IPS-18a (cell line): ENCODE measurements around the gene SERGEF.

Source experiments
- H3K27ac ChIP-seq: one replicate; pipeline ENCODE4 v1.5.1; 2013; ENCODE audit warnings: low read length
- H3K27me3 ChIP-seq: one replicate; pipeline ENCODE4 v1.6.1; 2013; ENCODE audit warnings: mild to moderate bottlenecking, low read length; ENCODE audit not compliant: control insufficient read depth, insufficient read depth
- H3K36me3 ChIP-seq: one replicate; pipeline ENCODE4 v1.6.1; 2013; ENCODE audit warnings: low read depth, low read length; ENCODE audit not compliant: control insufficient read depth
- H3K4me1 ChIP-seq: one replicate; pipeline ENCODE4 v1.6.1; 2013; ENCODE audit warnings: low read depth, low read length; ENCODE audit not compliant: control insufficient read depth
- H3K4me3 ChIP-seq: one replicate; pipeline ENCODE4 v1.5.1; 2013; ENCODE audit warnings: low read length
- H3K9ac ChIP-seq: one replicate; pipeline ENCODE4 v1.6.1; 2013; ENCODE audit warnings: mild to moderate bottlenecking, low read length, moderate library complexity
- H3K9me3 ChIP-seq: one replicate; pipeline ENCODE4 v1.6.1; 2013; ENCODE audit warnings: low read depth, low read length; ENCODE audit not compliant: control insufficient read depth

SERGEF gene

DNA sequence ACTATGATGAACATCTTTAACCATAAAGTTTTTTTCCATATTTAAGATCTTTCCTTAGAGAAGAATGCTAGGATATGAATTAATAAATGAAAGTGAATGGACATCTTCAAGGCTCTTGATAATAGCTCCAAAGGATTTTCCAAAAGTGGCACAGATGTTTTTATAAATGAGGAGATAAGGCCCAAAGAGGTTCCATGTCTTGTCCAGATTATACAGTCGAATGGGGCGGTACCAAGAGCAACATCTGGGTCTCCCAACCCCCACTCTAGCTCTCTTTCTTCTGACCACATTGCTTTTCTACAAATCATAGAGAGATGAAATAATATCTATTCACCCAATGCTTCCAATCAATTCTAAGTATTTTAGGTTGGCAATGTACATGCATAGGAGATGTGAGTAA is 164.1 kb downstream of the SERGEF start:
- Histone ChIP-seq H3K9ac (no peak overlapping the region), H3K27me3 (no peaks in the 10 kb centered on the region), H3K36me3 (no peaks in the 10 kb centered on the region), H3K27ac (no peak overlapping the region), H3K9me3 (no peaks in the 10 kb centered on the region), H3K4me3 (no peak overlapping the region), H3K4me1 (peaks cover 4% of the 10 kb centered on the region)

DNA sequence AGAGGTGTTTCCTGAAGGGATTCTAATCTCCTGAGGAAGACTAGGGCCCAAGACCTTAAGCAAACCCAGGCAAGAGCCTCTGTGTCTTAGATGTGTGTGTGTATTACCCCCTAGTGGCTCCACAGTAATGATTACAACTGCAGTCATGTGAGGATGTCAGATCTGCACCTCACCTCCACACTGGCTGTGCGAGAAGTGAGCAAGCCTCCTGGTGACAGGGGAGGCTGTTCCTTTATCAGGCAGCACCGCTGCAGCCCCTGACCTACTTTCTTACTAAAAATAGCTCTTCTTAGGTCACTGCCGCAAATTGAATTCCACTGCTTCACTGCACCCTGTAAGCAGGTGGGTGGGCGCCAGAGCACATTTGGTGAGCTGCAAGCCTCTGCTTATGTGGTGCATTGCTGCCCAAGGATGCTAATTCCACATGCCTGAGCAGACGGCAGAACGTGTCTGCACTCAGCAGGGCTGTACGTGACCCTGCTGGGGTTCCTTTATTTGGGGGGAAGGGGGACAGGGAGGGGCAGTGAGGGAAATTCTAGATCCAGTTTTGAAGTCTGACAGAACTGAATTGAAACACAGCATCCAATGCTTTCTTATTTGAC is 165.9 kb downstream of the SERGEF start:
- Histone ChIP-seq H3K36me3 (no peaks in the 10 kb centered on the region), H3K9ac (no peak overlapping the region), H3K9me3 (no peaks in the 10 kb centered on the region), H3K4me1 (peaks cover 4% of the 10 kb centered on the region), H3K27ac (no peak overlapping the region), H3K4me3 (no peak overlapping the region), H3K27me3 (no peaks in the 10 kb centered on the region)

DNA sequence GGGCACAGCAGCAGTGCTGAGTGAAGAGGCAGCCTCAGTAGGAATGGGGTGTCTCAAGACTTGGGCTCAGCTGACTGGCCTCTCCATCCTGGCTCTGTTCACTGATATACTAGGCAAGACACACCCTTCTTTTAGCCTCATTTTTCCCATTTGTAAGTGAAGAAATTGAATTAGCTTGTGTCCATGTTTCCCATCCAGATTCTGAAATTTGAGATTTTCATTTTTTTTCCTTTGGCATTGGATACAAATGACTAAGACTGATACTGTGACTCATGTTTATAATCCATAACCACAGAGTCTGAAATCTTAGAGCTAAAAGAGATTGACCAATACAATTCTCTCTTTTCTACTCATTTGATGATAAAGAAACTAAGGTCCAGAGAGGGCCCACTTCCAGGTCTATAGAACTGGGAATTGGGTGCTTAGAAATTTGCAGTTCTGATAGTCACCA is 167.4 kb downstream of the SERGEF start:
- H3K36me3 ChIP-seq: no peaks in the 10 kb centered on the region
- peaks cover 4% of the 10 kb centered on the region for H3K4me1 ChIP-seq
- no peak overlapping the region for H3K9ac ChIP-seq
- H3K9me3 ChIP-seq: no peaks in the 10 kb centered on the region
- no peaks in the 10 kb centered on the region for H3K27me3 ChIP-seq
- no peak overlapping the region for H3K4me3 ChIP-seq
- H3K27ac ChIP-seq: no peak overlapping the region

DNA sequence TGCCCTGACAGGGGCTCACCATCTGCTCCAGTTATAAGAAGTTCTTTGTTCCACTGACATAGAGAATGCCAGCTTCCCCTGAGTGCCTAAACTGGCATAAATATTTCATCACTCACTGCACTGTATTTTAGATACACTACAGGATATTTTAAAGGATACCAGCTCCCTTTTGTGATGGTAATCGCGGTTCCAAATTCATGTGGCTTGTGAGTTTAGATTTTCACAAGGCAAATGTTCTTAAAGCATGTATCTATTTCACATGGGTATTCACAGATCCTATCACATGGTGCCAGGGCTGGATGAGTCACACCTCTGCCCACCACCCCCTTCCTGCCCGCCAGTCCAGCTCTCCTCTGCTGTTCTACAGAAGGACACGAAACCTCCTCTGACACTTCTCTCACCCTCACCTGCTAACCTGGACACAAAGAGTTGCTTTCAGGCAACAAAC is 172.7 kb downstream of the SERGEF start:
- H3K36me3 ChIP-seq: no peaks in the 10 kb centered on the region
- H3K9ac ChIP-seq: no peak overlapping the region
- no peaks in the 10 kb centered on the region for H3K27me3 ChIP-seq
- no peak overlapping the region for H3K4me3 ChIP-seq
- H3K9me3 ChIP-seq: no peaks in the 10 kb centered on the region
- no peak overlapping the region for H3K27ac ChIP-seq
- H3K4me1 ChIP-seq: no peaks in the 10 kb centered on the region

DNA sequence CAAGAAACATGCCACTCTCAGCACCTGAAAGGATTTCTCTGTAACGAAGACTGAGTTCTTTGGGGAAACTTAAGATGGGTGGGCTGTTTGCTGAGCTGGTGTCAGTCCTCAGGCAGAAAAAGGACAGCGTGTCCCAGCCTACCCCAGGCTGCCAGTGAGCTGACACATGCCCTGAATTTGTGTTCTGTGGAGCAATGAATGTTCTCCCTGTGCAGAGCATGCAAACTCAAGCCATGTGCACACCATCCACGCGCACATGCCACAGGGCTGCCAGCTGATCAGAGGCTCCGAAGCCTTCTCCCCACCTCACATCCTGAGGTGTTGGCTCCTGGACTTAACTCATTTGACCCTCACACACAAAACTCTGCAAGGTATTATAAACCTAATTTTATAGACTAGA is 173.4 kb downstream of the SERGEF start:
- H3K9ac ChIP-seq: no peak overlapping the region
- no peak overlapping the region for H3K4me3 ChIP-seq
- H3K27me3 ChIP-seq: no peaks in the 10 kb centered on the region
- H3K27ac ChIP-seq: no peak overlapping the region
- no peaks in the 10 kb centered on the region for H3K4me1 ChIP-seq
- no peaks in the 10 kb centered on the region for H3K36me3 ChIP-seq
- H3K9me3 ChIP-seq: no peaks in the 10 kb centered on the region

DNA sequence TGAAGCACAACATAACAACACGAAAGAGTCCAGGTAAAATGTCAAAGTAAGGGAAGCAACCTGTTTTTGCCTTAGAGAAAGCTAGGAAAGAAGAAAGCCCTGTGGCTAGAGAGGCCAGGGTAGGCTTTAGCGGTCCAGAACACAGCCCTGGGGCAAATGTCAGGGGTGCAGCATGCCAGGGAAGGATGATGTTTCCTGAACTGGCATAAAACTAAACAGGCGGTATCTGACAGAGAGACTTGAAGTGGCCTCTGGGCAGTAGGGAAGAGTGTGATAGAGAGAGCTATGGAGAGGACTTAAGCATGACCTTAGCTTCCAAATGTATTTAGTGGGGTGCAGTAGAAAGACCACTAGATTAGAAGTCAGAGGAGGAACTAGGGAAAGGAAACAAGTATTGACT is 174.7 kb downstream of the SERGEF start:
- no peak overlapping the region for H3K4me3 ChIP-seq
- H3K9ac ChIP-seq: no peak overlapping the region
- no peaks in the 10 kb centered on the region for H3K9me3 ChIP-seq
- no peaks in the 10 kb centered on the region for H3K27me3 ChIP-seq
- H3K36me3 ChIP-seq: no peaks in the 10 kb centered on the region
- H3K27ac ChIP-seq: no peak overlapping the region
- no peaks in the 10 kb centered on the region for H3K4me1 ChIP-seq

DNA sequence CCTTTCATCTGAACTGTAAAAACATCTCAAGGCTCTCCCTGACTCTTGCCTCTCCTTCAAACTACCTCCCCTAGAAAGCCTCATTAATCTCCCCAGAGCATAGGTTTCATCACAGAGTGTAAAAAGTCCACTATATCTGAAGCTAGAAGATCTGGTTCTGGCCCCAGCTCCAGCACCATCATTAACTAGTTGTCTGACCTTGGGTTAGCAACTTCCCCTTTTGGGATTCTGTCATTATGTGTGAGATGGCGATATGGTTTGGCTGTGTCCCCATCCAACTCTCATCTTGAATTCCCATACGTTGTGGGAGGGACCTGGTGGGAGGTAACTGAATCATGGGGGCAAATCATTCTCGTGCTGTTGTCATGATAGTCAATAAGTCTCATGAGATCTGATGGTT is 181.0 kb downstream of the SERGEF start:
- Histone ChIP-seq H3K27me3 (no peaks in the 10 kb centered on the region), H3K4me3 (no peak overlapping the region), H3K9ac (no peak overlapping the region), H3K4me1 (no peaks in the 10 kb centered on the region), H3K27ac (no peak overlapping the region), H3K9me3 (no peaks in the 10 kb centered on the region), H3K36me3 (no peaks in the 10 kb centered on the region)

DNA sequence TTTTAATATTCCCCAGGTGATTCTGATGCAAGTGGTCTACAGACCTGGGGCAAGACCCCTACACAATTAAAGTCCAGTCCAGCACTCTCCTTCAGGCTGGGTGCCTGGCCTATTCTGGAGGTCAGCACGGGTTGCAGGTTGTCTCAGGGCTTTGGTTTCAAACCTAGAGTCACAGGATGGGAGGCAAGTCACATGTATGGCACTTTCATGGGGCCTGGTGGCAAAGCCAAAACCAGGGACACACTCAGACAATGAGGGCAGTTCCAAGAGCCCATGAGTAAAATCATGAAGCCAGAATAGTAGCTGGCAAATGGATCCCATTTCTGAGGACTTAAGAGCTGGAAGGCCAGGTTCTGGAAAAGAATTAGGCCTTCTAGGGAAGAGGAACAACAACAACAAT is 181.6 kb downstream of the SERGEF start:
- Histone ChIP-seq H3K9me3 (no peaks in the 10 kb centered on the region), H3K27ac (no peak overlapping the region), H3K4me3 (no peak overlapping the region), H3K9ac (no peak overlapping the region), H3K4me1 (no peaks in the 10 kb centered on the region), H3K27me3 (no peaks in the 10 kb centered on the region), H3K36me3 (no peaks in the 10 kb centered on the region)

DNA sequence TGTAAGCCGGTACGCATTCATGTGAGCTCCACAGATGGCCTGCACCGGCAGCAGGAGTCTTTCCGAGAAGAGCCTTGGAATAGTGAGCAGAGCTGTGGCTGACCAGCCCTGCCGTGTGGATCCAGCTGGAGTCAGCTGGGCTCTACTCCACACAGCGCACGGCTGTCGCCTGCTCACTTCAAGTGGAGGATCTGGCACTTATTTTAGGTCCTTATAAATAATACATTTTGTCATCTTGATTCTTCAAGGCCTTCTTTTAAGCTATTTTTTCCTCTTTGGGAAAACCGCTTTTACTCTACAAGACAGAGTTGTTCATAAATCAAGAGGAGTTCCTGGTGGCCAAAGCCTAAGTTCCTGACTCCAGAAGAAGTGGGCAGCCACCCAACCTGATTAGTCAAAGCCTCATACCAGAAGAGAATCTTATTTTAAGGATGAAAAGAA is 184.5 kb downstream of the SERGEF start:
- Histone ChIP-seq H3K4me3 (no peak overlapping the region), H3K27me3 (no peaks in the 10 kb centered on the region), H3K9ac (no peak overlapping the region), H3K27ac (no peak overlapping the region), H3K9me3 (no peaks in the 10 kb centered on the region), H3K36me3 (no peaks in the 10 kb centered on the region), H3K4me1 (no peaks in the 10 kb centered on the region)

DNA sequence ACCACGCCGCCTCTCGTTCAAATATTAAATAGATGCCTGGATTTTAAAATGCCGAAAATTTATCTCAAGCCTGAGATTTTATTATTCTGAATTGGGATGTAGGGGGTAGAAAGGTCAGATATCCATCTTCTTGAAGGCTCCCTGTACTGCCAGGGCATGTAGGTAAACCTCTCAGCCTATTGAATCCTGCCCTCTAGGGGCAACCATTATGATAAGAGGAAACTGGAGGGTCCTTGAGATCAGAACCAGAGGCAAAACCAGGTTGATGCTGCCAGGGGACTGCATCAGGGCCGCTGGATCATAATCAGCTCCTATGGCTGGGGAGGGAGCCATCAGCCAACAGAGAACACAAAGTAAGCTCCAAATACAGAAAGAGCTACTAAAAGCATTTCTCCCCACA is 185.8 kb downstream of the SERGEF start:
- H3K27ac ChIP-seq: no peak overlapping the region
- no peaks in the 10 kb centered on the region for H3K36me3 ChIP-seq
- H3K4me1 ChIP-seq: peaks cover 6% of the 10 kb centered on the region

DNA sequence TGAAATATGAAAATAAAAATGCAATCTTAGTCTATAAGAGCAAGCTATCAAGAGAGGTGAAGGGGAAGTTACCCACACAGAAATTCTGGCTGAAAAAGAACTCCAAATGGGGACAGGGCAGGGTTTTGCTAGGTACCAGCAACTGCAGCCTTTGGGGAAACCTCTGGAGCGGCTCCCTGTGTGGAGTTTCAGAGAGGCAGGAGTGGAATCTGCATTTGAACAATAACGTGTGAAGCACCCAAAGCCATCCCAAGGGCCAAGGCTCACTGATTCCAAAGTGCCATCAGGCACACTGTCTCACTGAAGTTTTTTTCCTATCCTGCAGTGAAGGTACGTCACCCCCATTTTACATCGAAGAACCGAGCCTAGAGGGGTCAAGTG is 190.5 kb downstream of the SERGEF start:
- no peaks in the 10 kb centered on the region for H3K9me3 ChIP-seq
- H3K4me3 ChIP-seq: no peak overlapping the region
- no peak overlapping the region for H3K9ac ChIP-seq
- H3K27me3 ChIP-seq: no peaks in the 10 kb centered on the region
- no peaks in the 10 kb centered on the region for H3K36me3 ChIP-seq
- H3K4me1 ChIP-seq: peaks cover 6% of the 10 kb centered on the region
- no peak overlapping the region for H3K27ac ChIP-seq

More for the DNA sequence above, 185.8 kb downstream of the SERGEF start:
- Histone ChIP-seq H3K9ac (no peak overlapping the region), H3K4me3 (no peak overlapping the region), H3K27me3 (no peaks in the 10 kb centered on the region), H3K9me3 (no peaks in the 10 kb centered on the region)

DNA sequence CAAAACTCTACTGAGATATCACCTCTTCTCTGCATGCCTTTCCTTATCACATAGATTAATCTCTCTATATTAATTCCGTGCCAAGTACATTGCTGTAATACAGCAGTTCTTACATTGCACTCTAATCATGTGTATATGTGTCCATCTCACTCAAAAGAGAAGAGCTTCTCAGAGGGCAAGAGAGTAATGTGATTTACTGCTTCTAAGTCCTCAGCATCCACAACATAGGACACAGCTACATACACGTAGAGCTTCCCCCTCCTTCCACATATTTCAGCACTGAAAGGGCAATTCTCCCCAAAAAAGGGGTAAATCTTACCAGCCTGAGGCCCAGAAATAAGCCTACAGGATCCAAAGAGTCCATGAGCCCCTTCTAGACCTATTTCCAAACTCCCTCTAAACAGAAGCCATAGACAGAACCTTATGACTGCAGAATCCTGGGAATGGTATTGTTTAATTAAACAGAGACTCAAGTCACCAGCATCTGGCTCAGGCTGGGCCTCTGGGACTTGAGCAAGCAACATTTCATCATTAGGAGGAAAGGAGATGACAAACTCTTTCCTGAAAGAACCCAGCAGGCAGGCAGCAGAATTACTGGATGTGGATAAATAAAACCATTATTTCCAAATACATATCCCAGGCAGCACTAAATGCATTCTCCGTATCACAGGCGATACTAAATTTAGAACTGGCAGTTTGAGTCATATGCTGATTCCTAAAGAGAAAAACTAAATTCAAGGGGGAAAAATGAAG is 191.0 kb downstream of the SERGEF start:
- Histone ChIP-seq H3K9me3 (no peaks in the 10 kb centered on the region), H3K27me3 (no peaks in the 10 kb centered on the region), H3K9ac (no peak overlapping the region), H3K27ac (no peak overlapping the region), H3K4me3 (no peak overlapping the region), H3K36me3 (no peaks in the 10 kb centered on the region), H3K4me1 (peaks cover 6% of the 10 kb centered on the region)
